Psoas muscle (tissue), 8 donors: ENCODE data around the gene DDAH1. TPM values are rescaled to one million over a fixed set of nuclear protein-coding genes. Genes with fewer than 3 reads are reported as not detected.

Experiments used
- ATAC-seq, 4 donors: fragments of 200-7000 bp; cut with Tn5 transposase; one replicate each; pipeline ENCODE4 v1.9.1; 2020; ENCODE audit warnings: moderate library complexity in 3 of 4, mild to moderate bottlenecking in 2 of 4
- DNase-seq, 2 donors: peaks; one replicate each; pipeline ENCODE4 v3.0.0-alpha.2; 2020
- H3K27ac ChIP-seq: fragments of 200-600 bp; one replicate; pipeline ENCODE4 v1.8.0; 2022
- H3K27me3 ChIP-seq, 3 donors: fragments of 200-600 bp in 1 of 3; one replicate each; pipeline versions ENCODE4 v1.6.1 to v1.8.0; 2013 to 2022; ENCODE audit warnings: low read length in 2 of 3, mild to moderate bottlenecking in 2 of 3, moderate library complexity in 1 of 3; ENCODE audit not compliant: insufficient read depth in 3 of 3
- H3K36me3 ChIP-seq, 2 donors: fragments of 200-600 bp in 1 of 2; one replicate each; pipeline versions ENCODE4 v1.6.1 to v1.8.0; 2013 to 2022; ENCODE audit warnings: low read depth in 1 of 2, mild to moderate bottlenecking in 1 of 2, moderate library complexity in 1 of 2; ENCODE audit not compliant: insufficient read depth in 1 of 2
- H3K4me1 ChIP-seq: fragments of 200-600 bp; one replicate; pipeline ENCODE4 v1.8.0; 2022
- H3K4me3 ChIP-seq: fragments of 200-600 bp; one replicate; pipeline ENCODE4 v1.8.0; 2022; ENCODE audit warnings: mild to moderate bottlenecking
- H3K9me3 ChIP-seq: fragments of 200-600 bp; one replicate; pipeline ENCODE4 v1.8.0; 2022
- WGBS, 3 donors: extraction: QIAGEN DNeasy Blood & Tissue Kit; methylation state at CpG; one replicate each; pipeline versions ENCODE4 v1.1.6 to v1.1.7; 2013; 5-methylcytosine and 5-hydroxymethylcytosine counted together
- intact Hi-C, 2 donors: fragments of 100-400 bp; cut with DNase I; formaldehyde crosslinking; loops; one replicate each; pipeline versions ENCODE4 v1.11.0 to v1.14.2; 2022
- polyA plus RNA-seq, 3 donors: library from polyadenylated mRNA; stranded (reverse); fragments of 200-250 nt; gene quantifications; one replicate each; pipeline ENCODE4 v1.2.3, GENCODE V29; 2013
- total RNA-seq, 4 donors: library from RNA; stranded (reverse); fragmentation: NEBNext Ultra II Directional in 2 of 4; extraction: Animal tissue kit (Norgen Biotek cat#: 25700) in 2 of 4; gene quantifications; one replicate each; pipeline versions ENCODE4 v1.2.1 to v1.2.4, GENCODE V29; 2021 to 2023
- TF ChIP-seq, protein P1 (sequence below): fragments of 200-600 bp; IDR thresholded peaks from one replicate; pipeline ENCODE4 v1.8.0; 2022; ENCODE audit warnings: antibody characterized with exemption
- donor health status: healthy with polysubstance abuse.
- donor health status: DM: no; HTN: no; CAD: no; lungs with moderate emphysema.
- donor health status: Bipolar disorder and iron deficiency.
- donor health status: healthy.
- donor health status: DM: yes; HTN: yes; CAD: no.
- donor health status: DM: no; HTN: no; CAD: no.
- donor health status: DM: no; HTN: no; CAD: no.
- donor health status: DM: yes; HTN: yes; CAD: no.

The DDAH1 gene
- total and polyA plus RNA-seq, 7 donors: 2.1 to 53.6 (median 8.2) TPM

- TF ChIP-seq, protein P1, sequence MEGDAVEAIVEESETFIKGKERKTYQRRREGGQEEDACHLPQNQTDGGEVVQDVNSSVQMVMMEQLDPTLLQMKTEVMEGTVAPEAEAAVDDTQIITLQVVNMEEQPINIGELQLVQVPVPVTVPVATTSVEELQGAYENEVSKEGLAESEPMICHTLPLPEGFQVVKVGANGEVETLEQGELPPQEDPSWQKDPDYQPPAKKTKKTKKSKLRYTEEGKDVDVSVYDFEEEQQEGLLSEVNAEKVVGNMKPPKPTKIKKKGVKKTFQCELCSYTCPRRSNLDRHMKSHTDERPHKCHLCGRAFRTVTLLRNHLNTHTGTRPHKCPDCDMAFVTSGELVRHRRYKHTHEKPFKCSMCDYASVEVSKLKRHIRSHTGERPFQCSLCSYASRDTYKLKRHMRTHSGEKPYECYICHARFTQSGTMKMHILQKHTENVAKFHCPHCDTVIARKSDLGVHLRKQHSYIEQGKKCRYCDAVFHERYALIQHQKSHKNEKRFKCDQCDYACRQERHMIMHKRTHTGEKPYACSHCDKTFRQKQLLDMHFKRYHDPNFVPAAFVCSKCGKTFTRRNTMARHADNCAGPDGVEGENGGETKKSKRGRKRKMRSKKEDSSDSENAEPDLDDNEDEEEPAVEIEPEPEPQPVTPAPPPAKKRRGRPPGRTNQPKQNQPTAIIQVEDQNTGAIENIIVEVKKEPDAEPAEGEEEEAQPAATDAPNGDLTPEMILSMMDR: no peak
- DNase-seq (no peak), ATAC-seq (no peak)
- Histone ChIP-seq H3K27me3 (no peaks in the 10 kb centered on the region), H3K9me3 (no peaks in the 10 kb centered on the region), H3K4me3 (no peak overlapping the region), H3K4me1 (peaks cover 3% of the 10 kb centered on the region), H3K36me3 (no peaks in the 10 kb centered on the region), H3K27ac (no peak overlapping the region)
- 93 to 95% (median 94%) methylated on average over 2 of the region's 2 CpGs for WGBS, 3 donors
- intact Hi-C loops: no loop called here
Observed at GRCh38 chr1:85394130-85394529, 70.8 kb downstream of the DDAH1 start.

GRCh38 chr1:85393490-85393889 is 71.5 kb downstream of the DDAH1 start:
- H3K27me3 ChIP-seq: no peaks in the 10 kb centered on the region
- no peak overlapping the region for H3K27ac ChIP-seq
- H3K4me1 ChIP-seq: peaks cover 2% of the 10 kb centered on the region
- DNase-seq (no peak), ATAC-seq (no peak)
- no peaks in the 10 kb centered on the region for H3K9me3 ChIP-seq
- H3K36me3 ChIP-seq: no peaks in the 10 kb centered on the region
- TF ChIP-seq, protein P1: no peak
- no peak overlapping the region for H3K4me3 ChIP-seq
- intact Hi-C loops: no loop called here

DNA sequence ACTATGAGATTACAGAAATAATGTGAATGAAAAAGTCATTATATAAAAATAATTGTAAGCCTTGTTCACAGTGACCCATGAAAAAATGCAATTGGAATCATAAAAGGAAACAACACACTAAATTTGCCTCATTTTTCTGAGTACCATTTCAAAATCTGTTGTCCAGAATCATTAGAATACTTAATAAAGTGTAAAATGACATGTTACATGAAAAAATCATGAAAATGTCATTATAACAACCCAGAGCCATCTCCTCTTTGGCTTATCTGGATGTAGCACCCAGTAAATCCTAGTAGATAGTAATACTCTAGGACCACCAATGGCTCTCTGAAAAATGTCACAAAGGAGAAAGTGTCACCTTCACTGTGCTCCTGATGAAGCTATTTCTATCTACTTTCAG is 76.5 kb downstream of the DDAH1 start:
- H3K27ac ChIP-seq: no peak overlapping the region
- H3K27me3 ChIP-seq: no peaks in the 10 kb centered on the region
- no peaks in the 10 kb centered on the region for H3K9me3 ChIP-seq
- H3K36me3 ChIP-seq: no peaks in the 10 kb centered on the region
- TF ChIP-seq, protein P1: no peak
- no peak overlapping the region for H3K4me3 ChIP-seq
- intact Hi-C loops: no loop called here
- DNase-seq (no peak), ATAC-seq (no peak)
- no peaks in the 10 kb centered on the region for H3K4me1 ChIP-seq

GRCh38 chr1:85387781-85388180 is 77.2 kb downstream of the DDAH1 start:
- Histone ChIP-seq H3K4me3 (no peak overlapping the region), H3K27me3 (no peaks in the 10 kb centered on the region), H3K9me3 (no peaks in the 10 kb centered on the region), H3K36me3 (no peaks in the 10 kb centered on the region), H3K27ac (no peak overlapping the region), H3K4me1 (no peaks in the 10 kb centered on the region)
- TF ChIP-seq, protein P1: no peak
- WGBS, 3 donors: 59 to 67% (median 61%) methylated on average over 2 of the region's 2 CpGs
- DNase-seq: no peak
- no peak for ATAC-seq
- intact Hi-C loops: no loop called here

DNA sequence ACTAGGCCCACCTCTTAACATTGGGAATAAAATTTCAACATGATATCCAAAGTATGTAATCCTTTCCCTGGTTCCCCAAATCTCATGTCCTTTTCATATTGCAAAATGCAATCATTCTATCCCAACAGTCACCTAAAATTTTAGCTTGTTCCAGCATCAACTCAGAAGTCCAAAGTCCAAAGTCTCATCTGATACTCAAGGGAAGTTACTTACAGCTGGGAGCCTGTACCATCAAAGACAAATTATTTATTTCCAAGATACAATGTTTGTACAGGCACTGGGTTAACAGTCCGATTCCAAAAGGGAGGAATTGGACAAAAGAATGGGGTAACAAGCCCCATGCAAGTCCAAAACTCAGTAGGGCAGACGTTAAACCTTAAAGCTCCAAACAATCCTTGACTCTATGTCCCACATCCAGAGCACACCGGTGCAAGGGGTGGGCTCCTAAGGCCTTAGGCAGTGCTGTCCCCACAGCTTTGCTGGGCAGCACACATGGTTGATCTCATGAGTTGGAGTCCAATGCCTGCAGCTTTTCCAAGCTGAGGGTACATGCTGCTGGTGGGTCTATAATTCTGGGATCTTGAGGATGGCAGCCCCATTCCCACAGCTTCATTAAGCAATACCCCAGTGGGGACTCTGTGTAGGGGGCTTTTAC is 78.8 kb downstream of the DDAH1 start:
- Histone ChIP-seq H3K27me3 (no peaks in the 10 kb centered on the region), H3K27ac (no peak overlapping the region), H3K36me3 (no peaks in the 10 kb centered on the region), H3K4me1 (no peaks in the 10 kb centered on the region), H3K4me3 (no peak overlapping the region), H3K9me3 (peaks cover 3% of the 10 kb centered on the region)
- WGBS, 3 donors: 93 to 94% (median 94%) methylated on average over 3 of the region's 3 CpGs
- DNase-seq (no peak), ATAC-seq (no peak)
- intact Hi-C loops: no loop called here
- TF ChIP-seq, protein P1: no peak
